Right atrium auricular region (tissue), 2 donors: ENCODE measurements around the gene WNK2. TPM values are rescaled to one million over a fixed set of nuclear protein-coding genes. Genes with fewer than 3 reads are reported as not detected.

Experiments
- DNase-seq: peaks from one replicate; pipeline ENCODE4 v3.0.0-alpha.2; 2019; ENCODE audit warnings: low spot score
- H3K27ac ChIP-seq, 2 donors: fragments of 200-600 bp; sonication (generic); 1 replicate in 1 of 2; 2 replicates in 1 of 2; pipeline ENCODE4 v1.5.1; 2016 to 2019
- H3K27me3 ChIP-seq, 2 donors: fragments of 200-600 bp; sonication (generic); one replicate each; pipeline versions ENCODE4 v1.5.1 to v1.6.0; 2017 to 2019
- H3K36me3 ChIP-seq: fragments of 200-600 bp; sonication (generic); one replicate; pipeline ENCODE4 v1.5.1; 2016
- H3K4me1 ChIP-seq, 2 donors: fragments of 200-600 bp; sonication (generic); one replicate each; pipeline versions ENCODE4 v1.5.1 to v1.6.0; 2017 to 2019
- H3K4me3 ChIP-seq, 2 donors: fragments of 200-600 bp; sonication (generic); 1 replicate in 1 of 2; 2 replicates in 1 of 2; pipeline ENCODE4 v1.5.1; 2017 to 2019; ENCODE audit warnings: mild to moderate bottlenecking in 1 of 2, moderate library complexity in 1 of 2
- H3K9me3 ChIP-seq, 2 donors: fragments of 200-600 bp; sonication (generic); one replicate each; pipeline ENCODE4 v1.5.1; 2019
- total RNA-seq, 2 donors: library from RNA; depleted of rRNA; stranded (reverse); fragments of >200 nt; gene quantifications; one replicate each; pipeline ENCODE4 v1.1.0, GENCODE V29; 2016
- TF ChIP-seq, protein P1 (sequence below), 2 donors: fragments of 200-600 bp; sonication (generic); IDR thresholded peaks; one replicate each; pipeline ENCODE4 v1.5.1; 2019; ENCODE audit warnings: antibody characterized with exemption in 2 of 2

Gene WNK2
- total RNA-seq, 2 donors from 2014 or later, result 61.4 to 132 TPM

DNA sequence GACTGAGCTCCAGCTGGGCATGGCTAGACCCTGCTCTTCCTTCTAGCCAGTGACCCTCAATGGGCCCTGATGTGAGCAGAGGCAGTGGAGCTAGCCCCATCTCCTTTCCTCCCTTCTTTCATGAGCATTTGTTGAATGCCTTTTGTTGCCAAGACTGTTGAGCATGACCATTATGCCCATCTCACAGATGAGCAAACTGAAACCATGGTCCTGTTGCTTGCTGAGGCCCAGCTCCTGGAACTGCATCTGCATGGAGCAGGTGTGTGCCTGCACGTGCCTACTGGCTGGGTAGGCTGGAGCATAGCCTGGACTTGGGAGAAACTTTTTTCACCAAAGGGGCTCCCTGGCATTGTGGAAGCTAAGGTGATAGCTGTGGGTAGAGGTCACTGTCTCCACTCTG lies 3.0 kb upstream of the WNK2 start:
- H3K4me1 ChIP-seq, result peaks cover 0 to 27% of the 10 kb centered on the region in 2 donors
- TF ChIP-seq, protein P1, sequence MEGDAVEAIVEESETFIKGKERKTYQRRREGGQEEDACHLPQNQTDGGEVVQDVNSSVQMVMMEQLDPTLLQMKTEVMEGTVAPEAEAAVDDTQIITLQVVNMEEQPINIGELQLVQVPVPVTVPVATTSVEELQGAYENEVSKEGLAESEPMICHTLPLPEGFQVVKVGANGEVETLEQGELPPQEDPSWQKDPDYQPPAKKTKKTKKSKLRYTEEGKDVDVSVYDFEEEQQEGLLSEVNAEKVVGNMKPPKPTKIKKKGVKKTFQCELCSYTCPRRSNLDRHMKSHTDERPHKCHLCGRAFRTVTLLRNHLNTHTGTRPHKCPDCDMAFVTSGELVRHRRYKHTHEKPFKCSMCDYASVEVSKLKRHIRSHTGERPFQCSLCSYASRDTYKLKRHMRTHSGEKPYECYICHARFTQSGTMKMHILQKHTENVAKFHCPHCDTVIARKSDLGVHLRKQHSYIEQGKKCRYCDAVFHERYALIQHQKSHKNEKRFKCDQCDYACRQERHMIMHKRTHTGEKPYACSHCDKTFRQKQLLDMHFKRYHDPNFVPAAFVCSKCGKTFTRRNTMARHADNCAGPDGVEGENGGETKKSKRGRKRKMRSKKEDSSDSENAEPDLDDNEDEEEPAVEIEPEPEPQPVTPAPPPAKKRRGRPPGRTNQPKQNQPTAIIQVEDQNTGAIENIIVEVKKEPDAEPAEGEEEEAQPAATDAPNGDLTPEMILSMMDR (IDR thresholded peaks at IDR 0.05), result no peak
- no peak for DNase-seq
- H3K27ac ChIP-seq, result no peak overlapping the region
- no peaks in the 10 kb centered on the region for H3K36me3 ChIP-seq
- H3K27me3 ChIP-seq, result no peaks in the 10 kb centered on the region
- no peaks in the 10 kb centered on the region for H3K9me3 ChIP-seq
- H3K4me3 ChIP-seq, result no peak overlapping the region

DNA sequence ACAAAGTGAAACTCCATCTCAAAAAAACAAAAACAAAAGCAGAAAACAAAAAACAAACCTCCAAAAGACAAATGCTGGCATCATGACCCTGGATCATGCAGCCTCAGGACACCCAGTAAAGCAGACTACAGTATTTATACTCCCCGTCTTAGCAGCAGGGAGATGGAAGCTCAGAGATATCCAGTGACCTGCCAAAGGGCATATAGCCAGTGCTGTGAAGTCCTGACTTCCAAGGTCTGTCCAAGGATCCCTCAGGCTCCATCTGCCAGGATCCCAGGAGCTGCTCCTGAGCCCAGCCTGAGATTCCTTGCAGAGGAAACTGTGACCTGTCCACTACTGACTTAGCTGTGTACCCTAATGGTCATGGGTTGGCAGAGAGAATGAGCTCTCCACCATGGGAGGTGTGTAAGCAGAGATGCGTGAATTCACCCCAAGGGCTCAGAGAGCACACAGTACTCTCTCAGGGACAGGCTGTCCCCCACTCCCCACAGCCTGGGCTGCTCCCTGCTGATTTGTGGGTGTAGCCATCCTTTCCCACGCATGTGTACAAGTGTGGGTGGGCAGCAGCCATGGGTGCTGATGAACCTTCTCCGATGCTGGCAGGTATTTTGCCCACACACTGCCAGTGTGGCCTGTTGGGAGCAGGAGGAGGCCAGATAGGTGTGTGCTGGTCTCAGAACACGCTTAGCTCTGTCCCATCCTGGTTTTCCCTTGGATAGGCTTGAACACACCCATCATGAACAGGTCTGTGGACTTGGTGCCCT lies 2.1 kb upstream of the WNK2 start:
- no peak for DNase-seq
- Histone ChIP-seq H3K36me3 (no peaks in the 10 kb centered on the region), H3K27me3 (no peaks in the 10 kb centered on the region), H3K4me3 (no peak overlapping the region), H3K27ac (peak overlapping the region; percentile 26 to 72), H3K4me1 (peaks cover 0 to 27% of the 10 kb centered on the region in 2 donors), H3K9me3 (no peaks in the 10 kb centered on the region)
- TF ChIP-seq, protein P1 (IDR thresholded peaks at IDR 0.05), result no peak

DNA sequence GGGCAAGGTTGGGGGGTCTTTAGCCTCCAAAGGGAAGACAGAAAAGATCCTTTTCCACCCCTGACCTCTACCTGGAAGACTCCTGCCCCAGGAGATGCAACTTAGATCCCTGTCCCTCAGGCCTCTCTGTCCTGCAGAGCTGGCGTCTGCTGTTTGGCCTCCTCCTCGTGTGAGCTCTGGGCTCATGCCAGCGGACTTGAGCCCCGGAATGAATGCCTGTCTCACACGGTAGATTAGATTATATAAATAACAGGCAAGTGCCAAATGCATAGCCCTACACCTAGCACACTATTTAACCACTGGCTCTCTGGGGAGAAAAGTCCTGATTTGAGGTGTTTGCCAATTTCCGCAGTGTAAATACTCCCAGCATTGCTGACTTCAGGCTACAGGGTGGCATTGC lies 1.4 kb upstream of the WNK2 start:
- Histone ChIP-seq H3K4me1 (peaks cover 0 to 27% of the 10 kb centered on the region in 2 donors), H3K36me3 (no peaks in the 10 kb centered on the region), H3K27ac (peak overlapping the region; percentile 26 to 72), H3K4me3 (no peak overlapping the region), H3K27me3 (no peaks in the 10 kb centered on the region), H3K9me3 (no peaks in the 10 kb centered on the region)
- TF ChIP-seq, protein P1 (IDR thresholded peaks at IDR 0.05), result no peak
- no peak for DNase-seq

- Histone ChIP-seq H3K27ac (peak overlapping the region; percentile 26 to 72), H3K9me3 (no peaks in the 10 kb centered on the region), H3K4me3 (peak overlapping the region in 1 of 2 donors; percentile 63), H3K27me3 (no peaks in the 10 kb centered on the region), H3K4me1 (peaks cover 0 to 27% of the 10 kb centered on the region in 2 donors), H3K36me3 (no peaks in the 10 kb centered on the region)
- TF ChIP-seq, protein P1 (IDR thresholded peaks at IDR 0.05), result no peak
- no peak for DNase-seq
Observed at GRCh38 chr9:93183131-93183662, 742 bp upstream of the WNK2 start.

- H3K36me3 ChIP-seq, result no peaks in the 10 kb centered on the region
- peak overlapping the region; percentile 91 to 92 for H3K27ac ChIP-seq
- no peak for DNase-seq
- H3K4me1 ChIP-seq, result peaks cover 0 to 29% of the 10 kb centered on the region in 2 donors
- H3K27me3 ChIP-seq, result no peaks in the 10 kb centered on the region
- TF ChIP-seq, protein P1 (IDR thresholded peaks at IDR 0.05), result no peak
- peak overlapping the region; percentile 51 to 63 for H3K4me3 ChIP-seq
- no peaks in the 10 kb centered on the region for H3K9me3 ChIP-seq
Observed at GRCh38 chr9:93184432-93185265, 710 bp downstream of the WNK2 start.
